Sigmoid colon (tissue), 7 donors: Measurements from ENCODE around the gene WDR93. TPM values are rescaled to one million over a fixed set of nuclear protein-coding genes. Genes with fewer than 3 reads are reported as not detected.

ENCODE experiments used
- DNase-seq: peaks from one replicate; pipeline ENCODE4 v3.0.0-alpha.2; 2019
- H3K27ac ChIP-seq, 4 donors: fragments of 200-600 bp; sonication (generic); one replicate each; pipeline ENCODE4 v1.5.1; 2016 to 2019; ENCODE audit warnings: mild to moderate bottlenecking in 1 of 4
- H3K27me3 ChIP-seq, 3 donors: fragments of 200-600 bp; sonication (generic); one replicate each; pipeline ENCODE4 v1.5.1; 2019; ENCODE audit warnings: mild to moderate bottlenecking in 1 of 3
- H3K36me3 ChIP-seq, 4 donors: fragments of 200-600 bp; sonication (generic); one replicate each; pipeline ENCODE4 v1.5.1; 2016 to 2019
- H3K4me1 ChIP-seq, 4 donors: fragments of 200-600 bp; sonication (generic); one replicate each; pipeline ENCODE4 v1.5.1; 2017 to 2019
- H3K4me3 ChIP-seq, 4 donors: fragments of 200-600 bp; sonication (generic); one replicate each; pipeline ENCODE4 v1.5.1; 2017 to 2019; ENCODE audit warnings: mild to moderate bottlenecking in 2 of 4, moderate library complexity in 1 of 4
- H3K9me3 ChIP-seq, 4 donors: fragments of 200-600 bp in 3 of 4; sonication (generic) in 3 of 4; one replicate each; pipeline versions ENCODE4 v1.5.1 to v1.6.1; 2013 to 2019
- CTCF ChIP-seq, 4 experiments: fragments of 450-650 bp in 3 of 4; fragments of 200-600 bp in 1 of 4; IDR thresholded peaks; one replicate each; pipeline ENCODE4 v1.5.1; 2016 to 2019; ENCODE audit warnings: antibody characterized with exemption in 4 of 4, mild to moderate bottlenecking in 3 of 4, moderate library complexity in 2 of 4
- EP300 ChIP-seq, 4 donors: sonication (generic); formaldehyde crosslinking; IDR thresholded peaks; one replicate each; pipeline ENCODE4 v1.6.1; 2017; ENCODE audit warnings: antibody characterized with exemption in 4 of 4
- POLR2A ChIP-seq, 2 donors: fragments of 450-650 bp; IDR thresholded peaks; one replicate each; pipeline ENCODE4 v1.6.1; 2016; ENCODE audit warnings: antibody characterized with exemption in 2 of 2, mild to moderate bottlenecking in 2 of 2, moderate library complexity in 2 of 2
- POLR2AphosphoS5 ChIP-seq, 4 donors: sonication (generic); formaldehyde crosslinking; IDR thresholded peaks; one replicate each; pipeline ENCODE4 v1.6.1; 2017; ENCODE audit warnings: antibody characterized with exemption in 4 of 4
- WGBS, 2 donors: extraction: QIAGEN DNeasy Blood & Tissue Kit; methylation state at CpG; one replicate each; pipeline ENCODE4 v1.1.7; 2013; 5-methylcytosine and 5-hydroxymethylcytosine counted together
- intact Hi-C: fragments of 100-400 bp; cut with DNase I; formaldehyde crosslinking; loops from one replicate; pipeline ENCODE4 v1.15.1; 2023
- polyA plus RNA-seq, 3 donors: library from polyadenylated mRNA; stranded (reverse); fragments of 200-250 nt; gene quantifications; one replicate each; pipeline ENCODE4 v1.2.3, GENCODE V29; 2013
- total RNA-seq, 4 donors: library from RNA; depleted of rRNA; stranded (reverse); fragments of >200 nt; gene quantifications; one replicate each; pipeline ENCODE4 v1.1.0, GENCODE V29; 2016
- donor health status: healthy with polysubstance abuse.
- donor health status: Bipolar disorder and iron deficiency.
- donor health status: healthy.

The WDR93 gene
- total RNA-seq = 1 to 10 TPM in 1 of 4 donors, not detected in 3; 1.1 TPM
- under 1 TPM in 1 of 3 donors, not detected in 2; 0.04 TPM for polyA plus RNA-seq

GRCh38 chr15:89690276-89691218 lies at the start of gene WDR93, which contains the start of gene PEX11A:
WDR93 (plus strand) TSS chr15:89690811; CDS start chr15:89701747, 10,936 bp downstream.
PEX11A (minus strand) TSS chr15:89690754; CDS start chr15:89690632, 122 bp downstream.
- WGBS, 2 donors = 2% methylated on average over 60 of the region's 60 CpGs
- H3K27ac ChIP-seq = peak within 1 kb of the TSS; percentile 61 to 71 (median 68)
- no peaks in the 10 kb centered on the region for H3K27me3 ChIP-seq
- no peaks in the 10 kb centered on the region for H3K9me3 ChIP-seq
- intact Hi-C loops = loop anchor here (5.0 kb wide), 1 partner anchor 33 kb away; the partner anchor contains the start of gene KIF7
- peaks cover 0 to 12% (median 0%) of the 10 kb centered on the region in 4 donors for H3K36me3 ChIP-seq
- TF ChIP-seq CTCF (IDR thresholded peaks at IDR 0.05) (no peak), POLR2AphosphoS5 (IDR thresholded peaks at IDR 0.05) (peak in 3 of 4 donors; percentile 37 to 77 (median 67)), EP300 (IDR thresholded peaks at IDR 0.05) (no peak), POLR2A (IDR thresholded peaks at IDR 0.05) (peak in 1 of 2 donors; percentile 64)
- peak; percentile 89 for DNase-seq
- peak within 1 kb of the TSS; percentile 72 to 91 (median 86) for H3K4me3 ChIP-seq
- H3K4me1 ChIP-seq = peaks cover 0 to 18% (median 10%) of the 10 kb centered on the region in 4 donors

- intact Hi-C loops = no loop called here
- Histone ChIP-seq H3K4me3 (no peak overlapping the region), H3K9me3 (no peaks in the 10 kb centered on the region), H3K4me1 (no peaks in the 10 kb centered on the region), H3K27me3 (no peaks in the 10 kb centered on the region), H3K36me3 (peaks cover 0 to 18% (median 2%) of the 10 kb centered on the region in 4 donors), H3K27ac (no peak overlapping the region)
- TF ChIP-seq CTCF (IDR thresholded peaks at IDR 0.05) (no peak), POLR2A (IDR thresholded peaks at IDR 0.05) (no peak), EP300 (IDR thresholded peaks at IDR 0.05) (no peak), POLR2AphosphoS5 (IDR thresholded peaks at IDR 0.05) (no peak)
- 80 to 88% methylated on average over 5 of the region's 5 CpGs for WGBS, 2 donors
- DNase-seq = no peak
Observed at GRCh38 chr15:89641053-89641452, 49.6 kb upstream of the WDR93 start.

GRCh38 chr15:89642106-89642505 lies 48.5 kb upstream of the WDR93 start:
- DNase-seq = peak; percentile 42
- peaks cover 0 to under 1% (median 0%) of the 10 kb centered on the region in 4 donors for H3K4me1 ChIP-seq
- WGBS, 2 donors = 95% methylated on average over 16 of the region's 16 CpGs
- peaks cover 0 to 18% (median 2%) of the 10 kb centered on the region in 4 donors for H3K36me3 ChIP-seq
- no peak for TF ChIP-seq EP300 (IDR thresholded peaks at IDR 0.05)
- TF ChIP-seq CTCF (IDR thresholded peaks at IDR 0.05) = no peak
- no peak for TF ChIP-seq POLR2A (IDR thresholded peaks at IDR 0.05)
- TF ChIP-seq POLR2AphosphoS5 (IDR thresholded peaks at IDR 0.05) = no peak
- intact Hi-C loops = no loop called here
- no peak overlapping the region for H3K4me3 ChIP-seq
- H3K27ac ChIP-seq = no peak overlapping the region
- no peaks in the 10 kb centered on the region for H3K9me3 ChIP-seq
- no peaks in the 10 kb centered on the region for H3K27me3 ChIP-seq

- peaks cover 0 to 4% (median 2%) of the 10 kb centered on the region in 4 donors for H3K4me1 ChIP-seq
- peak; percentile 59 for DNase-seq
- H3K36me3 ChIP-seq = peaks cover 0 to 23% (median 2%) of the 10 kb centered on the region in 4 donors
- H3K4me3 ChIP-seq = no peak overlapping the region
- no peak overlapping the region for H3K27ac ChIP-seq
- TF ChIP-seq POLR2A (IDR thresholded peaks at IDR 0.05) (no peak), EP300 (IDR thresholded peaks at IDR 0.05) (no peak), POLR2AphosphoS5 (IDR thresholded peaks at IDR 0.05) (no peak), CTCF (IDR thresholded peaks at IDR 0.05) (no peak)
- no peaks in the 10 kb centered on the region for H3K9me3 ChIP-seq
- H3K27me3 ChIP-seq = no peaks in the 10 kb centered on the region
- WGBS, 2 donors = 94 to 97% methylated on average over 8 of the region's 8 CpGs
- intact Hi-C loops = loop anchor here (2.0 kb wide), 1 partner anchor 105 kb away; the partner anchor contains the start of gene MESP1
Observed at GRCh38 chr15:89645680-89646079, 44.9 kb upstream of the WDR93 start.
